Measurements from ENCODE around the gene ADM2.

The ADM2 gene

GRCh38 chr22:50523806-50524675, 42.7 kb downstream of the ADM2 start:
- CTCF ChIA-PET: interaction anchor here (2.2 kb wide), 1 partner anchor 15 kb away, joined by 11 read pairs; no protein-coding TSS in a partner anchor
- DNase-seq (ENCODE audit: extremely low spot score): no peak
- POLR2A ChIA-PET: interaction anchor here (0.6 to 7.1 kb wide), 10 partner anchors 9 to 182 kb away, joined by 3 to 193 read pairs (median 12); partner anchors contain the start of genes CHKB, LMF2, NCAPH2 and SYCE3
- TF ChIP-seq PKNOX1 (IDR thresholded peaks at IDR 0.05): no peak

- DNase-seq (ENCODE audit: extremely low spot score): no peak
- TF ChIP-seq ZNF384 (IDR thresholded peaks at IDR 0.05) (no peak), ARNT (IDR thresholded peaks at IDR 0.05) (no peak), HDGF (IDR thresholded peaks at IDR 0.05; ENCODE audit: borderline replicate concordance) (no peak), L3MBTL2 (conservative IDR thresholded peaks at IDR 0.05) (no peak), SUZ12 (IDR thresholded peaks at IDR 0.05) (no peak), NFRKB (IDR thresholded peaks at IDR 0.05) (no peak), PKNOX1 (IDR thresholded peaks at IDR 0.05) (no peak), LEF1 (IDR thresholded peaks at IDR 0.05; ENCODE audit: borderline replicate concordance) (no peak), BHLHE40 (IDR thresholded peaks at IDR 0.05; ENCODE audit: borderline replicate concordance) (no peak)
- ChIA-PET POLR2A (interaction anchor here (0.6 to 7.1 kb wide), 16 partner anchors 9 to 183 kb away, joined by 3 to 193 read pairs (median 10); partner anchors contain the start of genes CHKB, KLHDC7B, LMF2 and NCAPH2), CTCF (interaction anchor here (1.5 to 2.2 kb wide), 3 partner anchors 15 to 178 kb away, joined by 6 to 11 read pairs (median 11); partner anchors contain the start of gene KLHDC7B)
Observed at GRCh38 chr22:50524676-50525103, 43.3 kb downstream of the ADM2 start.

GRCh38 chr22:50525104-50525857, 43.9 kb downstream of the ADM2 start, which contains the start of gene SCO2:
SCO2 (minus strand) TSS chr22:50525598; CDS start chr22:50524411, 1,187 bp downstream.
- DNase-seq (ENCODE audit: extremely low spot score): peak; percentile 99
- TF ChIP-seq SUZ12 (IDR thresholded peaks at IDR 0.05) (no peak), BHLHE40 (IDR thresholded peaks at IDR 0.05; ENCODE audit: borderline replicate concordance) (no peak), LEF1 (IDR thresholded peaks at IDR 0.05; ENCODE audit: borderline replicate concordance) (no peak; the same call in 1 of the 2 replicates), ELF4 (IDR thresholded peaks at IDR 0.05) (peak; percentile 10; the same call in 1 of the 2 replicates), HDGF (IDR thresholded peaks at IDR 0.05; ENCODE audit: borderline replicate concordance) (no peak), FOXM1 (IDR thresholded peaks at IDR 0.05; ENCODE audit: borderline replicate concordance) (no peak), L3MBTL2 (conservative IDR thresholded peaks at IDR 0.05) (peak; percentile 79)
- ChIA-PET CTCF (interaction anchor here (0.6 to 2.2 kb wide), 22 partner anchors 10 to 554 kb away, joined by 3 to 11 read pairs (median 6); partner anchors contain the start of genes KLHDC7B, LMF2, NCAPH2 and SYCE3), POLR2A (interaction anchor here (0.7 to 7.1 kb wide), 50 partner anchors 10 to 281 kb away, joined by 3 to 193 read pairs (median 5); partner anchors contain the start of genes ARSA, CHKB, HDAC10 and KLHDC7B)

- no peak for DNase-seq (ENCODE audit: extremely low spot score)
- POLR2A ChIA-PET: interaction anchor here (0.7 to 7.1 kb wide), 48 partner anchors 10 to 282 kb away, joined by 3 to 193 read pairs (median 5); partner anchors contain the start of genes ARSA, CHKB, HDAC10 and KLHDC7B
- no peak for TF ChIP-seq NFRKB (IDR thresholded peaks at IDR 0.05)
- TF ChIP-seq ZNF384 (IDR thresholded peaks at IDR 0.05): no peak
- no peak for TF ChIP-seq BHLHE40 (IDR thresholded peaks at IDR 0.05; ENCODE audit: borderline replicate concordance)
- TF ChIP-seq PKNOX1 (IDR thresholded peaks at IDR 0.05): no peak
- TF ChIP-seq FOXM1 (IDR thresholded peaks at IDR 0.05; ENCODE audit: borderline replicate concordance): no peak
- TF ChIP-seq ELF4 (IDR thresholded peaks at IDR 0.05): no peak
- TF ChIP-seq LEF1 (IDR thresholded peaks at IDR 0.05; ENCODE audit: borderline replicate concordance): no peak
- no peak for TF ChIP-seq TARDBP (IDR thresholded peaks at IDR 0.05)
- no peak for TF ChIP-seq CTBP1 (IDR thresholded peaks at IDR 0.05; ENCODE audit: borderline replicate concordance)
- no peak for TF ChIP-seq FOXA1 (IDR thresholded peaks at IDR 0.05)
- TF ChIP-seq SP1 (IDR thresholded peaks at IDR 0.05): no peak
- TF ChIP-seq HDGF (IDR thresholded peaks at IDR 0.05; ENCODE audit: borderline replicate concordance): no peak
- TF ChIP-seq ARNT (IDR thresholded peaks at IDR 0.05): no peak
- TF ChIP-seq FOXK2 (IDR thresholded peaks at IDR 0.05): no peak
- TF ChIP-seq L3MBTL2 (conservative IDR thresholded peaks at IDR 0.05): no peak
- TF ChIP-seq SUZ12 (IDR thresholded peaks at IDR 0.05): no peak
- CTCF ChIA-PET: interaction anchor here (0.7 to 2.2 kb wide), 21 partner anchors 9 to 554 kb away, joined by 3 to 11 read pairs (median 6); partner anchors contain the start of genes KLHDC7B, LMF2, NCAPH2 and SYCE3
Observed at GRCh38 chr22:50525858-50526107, 44.4 kb downstream of the ADM2 start.

- peak; percentile 72 for DNase-seq (ENCODE audit: extremely low spot score)
- TF ChIP-seq TARDBP (IDR thresholded peaks at IDR 0.05): peak; percentile 58; the same call in 1 of the 2 replicates
- TF ChIP-seq LEF1 (IDR thresholded peaks at IDR 0.05; ENCODE audit: borderline replicate concordance): peak; percentile 77; the same call in 1 of the 2 replicates
- TF ChIP-seq PKNOX1 (IDR thresholded peaks at IDR 0.05): no peak
- CTCF ChIA-PET: interaction anchor here (0.7 to 2.2 kb wide), 19 partner anchors 9 to 176 kb away, joined by 3 to 11 read pairs (median 6); partner anchors contain the start of genes KLHDC7B, LMF2, NCAPH2 and SYCE3
- POLR2A ChIA-PET: interaction anchor here (0.7 to 7.1 kb wide), 45 partner anchors 11 to 282 kb away, joined by 3 to 193 read pairs (median 5); partner anchors contain the start of genes ARSA, CHKB, HDAC10 and KLHDC7B
Observed at GRCh38 chr22:50526108-50526833, 44.9 kb downstream of the ADM2 start.

All from HEK293T (cell line).